Lower leg skin (tissue), 4 donors: ENCODE data around the gene ELN. TPM values are rescaled to one million over a fixed set of nuclear protein-coding genes. Genes with fewer than 3 reads are reported as not detected.

Source experiments
- DNase-seq, 2 donors: peaks; one replicate each; pipeline ENCODE4 v3.0.0-alpha.2; 2019; ENCODE audit warnings: low spot score in 2 of 2
- H3K4me3 ChIP-seq: fragments of 200-600 bp; sonication (generic); 2 replicates; pipeline ENCODE4 v1.5.1; 2017; ENCODE audit warnings: mild to moderate bottlenecking, low read depth; ENCODE audit not compliant: poor library complexity, severe bottlenecking
- POLR2A ChIP-seq, 2 donors: fragments of 450-650 bp; IDR thresholded peaks; one replicate each; pipeline ENCODE4 v1.6.1; 2016 to 2017; ENCODE audit warnings: antibody characterized with exemption in 2 of 2, mild to moderate bottlenecking in 1 of 2, moderate library complexity in 1 of 2
- WGBS, 2 donors: methylation state at CpG; one replicate each; pipeline ENCODE4 v1.1.5; 2018; 5-methylcytosine and 5-hydroxymethylcytosine counted together
- intact Hi-C: fragments of 100-400 bp; cut with DNase I; formaldehyde crosslinking; loops from one replicate; pipeline ENCODE4 v1.15.0; 2023; ENCODE audit warnings: low total_unique reads
- total RNA-seq, 4 donors: library from RNA; depleted of rRNA; stranded (reverse); fragments of >200 nt; gene quantifications; one replicate each; pipeline ENCODE4 v1.1.0, GENCODE V29; 2016
- TF ChIP-seq, protein P1 (sequence below), 3 donors: fragments of 450-650 bp; IDR thresholded peaks; one replicate each; pipeline ENCODE4 v1.5.1; 2016; ENCODE audit warnings: antibody characterized with exemption in 3 of 3, mild to moderate bottlenecking in 3 of 3, moderate library complexity in 2 of 3

Gene ELN
- total RNA-seq, 4 donors from 2014 or later, result 5.6 to 96.2 (median 32.4) TPM

DNA sequence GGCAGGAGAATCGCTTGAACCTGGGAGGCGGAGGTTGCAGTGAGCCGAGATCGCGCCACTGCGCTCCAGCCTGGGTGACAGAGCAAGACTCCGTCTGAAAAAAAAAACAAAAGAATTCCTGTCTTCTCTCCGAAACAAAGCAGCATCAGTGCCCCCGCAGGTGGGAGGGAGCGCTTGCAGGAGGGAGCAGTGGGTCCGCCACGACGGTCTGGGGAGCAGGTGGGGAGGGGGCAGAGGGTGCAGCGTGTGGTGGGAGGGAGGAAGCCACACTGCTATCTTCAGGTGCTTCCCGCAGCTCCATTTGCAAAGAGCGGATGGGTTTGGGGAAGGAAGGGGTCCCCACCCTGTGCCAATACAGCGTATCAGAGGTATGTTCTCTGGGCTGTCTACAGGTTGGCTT, 87.4 kb downstream of the ELN start:
- H3K4me3 ChIP-seq, result no peak overlapping the region
- WGBS, 2 donors, result 69 to 79% methylated on average over 17 of the region's 17 CpGs
- no peak for DNase-seq
- intact Hi-C loops, result no loop called here
- TF ChIP-seq, protein P1, sequence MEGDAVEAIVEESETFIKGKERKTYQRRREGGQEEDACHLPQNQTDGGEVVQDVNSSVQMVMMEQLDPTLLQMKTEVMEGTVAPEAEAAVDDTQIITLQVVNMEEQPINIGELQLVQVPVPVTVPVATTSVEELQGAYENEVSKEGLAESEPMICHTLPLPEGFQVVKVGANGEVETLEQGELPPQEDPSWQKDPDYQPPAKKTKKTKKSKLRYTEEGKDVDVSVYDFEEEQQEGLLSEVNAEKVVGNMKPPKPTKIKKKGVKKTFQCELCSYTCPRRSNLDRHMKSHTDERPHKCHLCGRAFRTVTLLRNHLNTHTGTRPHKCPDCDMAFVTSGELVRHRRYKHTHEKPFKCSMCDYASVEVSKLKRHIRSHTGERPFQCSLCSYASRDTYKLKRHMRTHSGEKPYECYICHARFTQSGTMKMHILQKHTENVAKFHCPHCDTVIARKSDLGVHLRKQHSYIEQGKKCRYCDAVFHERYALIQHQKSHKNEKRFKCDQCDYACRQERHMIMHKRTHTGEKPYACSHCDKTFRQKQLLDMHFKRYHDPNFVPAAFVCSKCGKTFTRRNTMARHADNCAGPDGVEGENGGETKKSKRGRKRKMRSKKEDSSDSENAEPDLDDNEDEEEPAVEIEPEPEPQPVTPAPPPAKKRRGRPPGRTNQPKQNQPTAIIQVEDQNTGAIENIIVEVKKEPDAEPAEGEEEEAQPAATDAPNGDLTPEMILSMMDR (IDR thresholded peaks at IDR 0.05), result no peak
- no peak for TF ChIP-seq POLR2A (IDR thresholded peaks at IDR 0.05)

DNA sequence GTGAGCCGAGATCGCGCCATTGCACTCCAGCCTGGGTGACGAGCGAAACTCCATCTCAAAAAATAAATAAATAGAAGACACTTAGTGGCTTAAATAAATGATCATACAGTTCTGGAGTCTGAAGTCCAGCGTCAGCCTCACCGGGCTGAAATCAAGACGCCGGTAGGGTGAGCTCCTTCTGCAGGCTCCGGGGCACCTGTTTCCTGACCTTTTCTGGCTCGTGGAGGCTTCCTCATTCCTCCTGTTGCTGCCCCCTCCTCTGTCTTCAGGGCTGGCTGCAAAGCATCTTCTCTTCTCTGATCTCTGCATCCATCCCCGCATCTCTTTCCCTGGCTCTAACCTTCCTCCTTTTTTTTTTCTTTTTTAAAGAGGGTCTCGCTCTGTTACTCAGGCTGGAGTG, 88.4 kb downstream of the ELN start:
- intact Hi-C loops, result no loop called here

More for the DNA sequence above, 88.4 kb downstream of the ELN start:
- TF ChIP-seq POLR2A (IDR thresholded peaks at IDR 0.05), result no peak
- TF ChIP-seq, protein P1 (IDR thresholded peaks at IDR 0.05), result no peak
- DNase-seq, result no peak
- H3K4me3 ChIP-seq, result no peak overlapping the region
- 89 to 94% methylated on average over 13 of the region's 13 CpGs for whole genome bisulfite sequencing, 2 donors

Other genes with a start within 250 kb of the ELN start
- gene CLDN4, start 197.2 kb upstream of the ELN start, total RNA-seq, result 100 to 1,000 TPM; 208 to 533 (median 298) TPM
- gene METTL27, start 185.7 kb upstream of the ELN start, total RNA-seq, result 1 to 10 TPM; 2.0 to 7.4 (median 4.3) TPM
- gene TMEM270, start 167.0 kb upstream of the ELN start, total RNA-seq, result not detected
- 10 to 100 TPM in 3 of 4 donors, 1 to 10 TPM in 1; 7.7 to 19.5 (median 14.6) TPM for gene LIMK1, start 55.6 kb downstream of the ELN start, total RNA-seq
- gene EIF4H, start 146.2 kb downstream of the ELN start, total RNA-seq, result 100 to 1,000 TPM; 259 to 321 (median 296) TPM
- 1 to 10 TPM in 3 of 4 donors, under 1 TPM in 1; 0.88 to 2.4 (median 1.5) TPM for gene LAT2, start 181.8 kb downstream of the ELN start, total RNA-seq
- gene RFC2, start 226.2 kb downstream of the ELN start, total RNA-seq, result 10 to 100 TPM; 15.3 to 26.5 (median 23.9) TPM